Limb (tissue), 2 donors: ENCODE measurements around the gene WDR37.
"Not testable (repeated sequence)": the region's sequence is repeated elsewhere in the genome, so short reads cannot be mapped to it uniquely, and the experiment has no call there.

Experiments
- DNase-seq, 2 donors: peaks; one replicate each; pipeline ENCODE4 v3.0.0-alpha.2; 2016; ENCODE audit errors: extremely low spot score in 2 of 2

WDR37 gene

GRCh38 chr10:1104971-1105370, 48.8 kb downstream of the WDR37 start:
- no peak for DNase-seq

GRCh38 chr10:1107004-1107403, 50.8 kb downstream of the WDR37 start:
- no peak for DNase-seq

GRCh38 chr10:1107679-1108078, 51.5 kb downstream of the WDR37 start:
- no peak for DNase-seq

- peak; percentile 72 to 78 for DNase-seq
These were observed 53.8 kb downstream of the WDR37 start for GRCh38 chr10:1109795-1110673.

GRCh38 chr10:1110674-1111119, 54.5 kb downstream of the WDR37 start:
- no peak for DNase-seq

DNA sequence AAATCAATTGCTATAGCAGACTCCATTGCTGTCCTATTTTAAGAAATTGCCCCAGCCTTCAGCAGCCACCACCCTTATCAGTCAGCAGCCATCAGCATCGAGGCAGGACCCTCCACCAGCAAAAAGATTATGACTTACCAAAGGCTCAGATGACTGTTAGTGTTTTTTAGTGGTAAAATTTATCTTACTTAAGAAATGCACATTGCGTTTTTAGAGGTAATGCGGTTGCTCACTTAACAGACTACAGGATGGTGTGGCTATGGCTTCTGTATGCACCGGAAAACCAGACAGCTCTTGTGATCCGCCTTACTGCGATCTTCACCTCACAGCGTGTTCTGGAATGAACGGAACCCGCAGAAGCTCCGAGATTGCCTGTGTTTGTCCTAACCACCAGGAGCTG, 58.1 kb downstream of the WDR37 start:
- no peak for DNase-seq

- no peak for DNase-seq
These were observed 58.8 kb downstream of the WDR37 start for GRCh38 chr10:1114719-1115606.

DNA sequence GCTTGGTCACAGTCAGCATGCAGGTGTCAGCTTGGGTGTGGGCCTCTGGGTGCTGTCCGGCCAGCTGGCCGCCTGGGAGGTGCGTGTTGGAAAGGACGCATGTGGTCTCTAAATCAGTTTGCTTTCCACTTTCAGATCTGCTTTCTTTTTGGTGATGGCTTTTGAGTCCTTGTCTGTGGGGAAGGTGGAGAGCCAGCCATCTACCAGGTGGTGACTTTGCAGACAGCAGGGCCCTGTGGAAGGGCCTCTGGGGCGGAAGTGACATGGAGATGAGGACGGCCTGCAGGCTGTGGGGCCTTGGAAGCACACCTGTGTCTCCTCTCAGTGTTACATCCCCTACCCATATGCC, 59.4 kb downstream of the WDR37 start:
- DNase-seq = no peak

DNA sequence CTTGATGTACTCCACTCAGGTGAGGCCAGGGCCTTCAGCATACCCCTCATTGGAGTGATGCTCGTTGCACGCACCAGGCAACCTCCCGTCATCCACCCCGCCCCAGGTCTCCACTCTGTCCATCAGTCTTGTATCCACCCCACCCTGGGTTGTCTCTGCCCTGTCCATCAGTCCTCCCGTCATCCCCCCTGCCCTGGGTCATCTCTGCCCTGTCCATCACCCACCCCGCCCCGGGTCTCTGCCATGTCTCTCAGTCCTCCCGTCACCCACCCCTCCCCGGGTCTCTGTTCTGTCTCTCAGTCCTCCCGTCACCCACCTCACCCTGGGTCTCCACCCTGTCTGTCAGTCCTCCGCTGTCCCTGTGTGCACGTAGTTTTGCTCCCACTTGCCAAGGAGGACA, 59.9 kb downstream of the WDR37 start:
- no peak for DNase-seq

DNA sequence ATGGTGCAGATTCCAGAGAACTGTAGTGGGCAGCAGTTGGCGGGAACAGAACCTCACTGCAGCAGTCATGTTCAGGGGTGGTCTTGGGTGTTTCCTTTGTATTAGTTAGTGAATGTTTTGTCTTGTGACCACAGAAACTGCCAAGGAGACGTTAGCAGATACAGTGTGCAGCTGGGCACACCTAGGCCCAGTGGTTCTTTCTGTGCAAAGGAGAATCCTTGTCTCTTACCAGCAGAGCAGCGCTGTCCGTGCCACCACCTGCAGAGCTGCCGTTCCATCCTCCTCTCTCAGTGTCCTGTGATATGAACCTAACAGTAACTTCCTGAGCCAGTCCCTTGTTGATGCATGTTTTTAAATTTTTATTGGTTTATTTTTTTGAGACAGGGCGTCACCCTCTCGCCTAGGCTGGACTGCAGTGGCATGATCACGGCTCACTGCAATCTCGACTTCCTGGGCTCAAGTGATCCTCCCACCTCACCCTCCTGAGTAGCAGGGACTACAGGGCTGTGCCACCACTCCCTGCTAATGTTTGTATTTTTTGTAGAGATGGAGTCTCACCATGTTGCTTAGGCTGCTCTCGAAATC, 60.6 kb downstream of the WDR37 start:
- DNase-seq = no peak

GRCh38 chr10:1117651-1118050, 61.5 kb downstream of the WDR37 start:
- no peak for DNase-seq

DNA sequence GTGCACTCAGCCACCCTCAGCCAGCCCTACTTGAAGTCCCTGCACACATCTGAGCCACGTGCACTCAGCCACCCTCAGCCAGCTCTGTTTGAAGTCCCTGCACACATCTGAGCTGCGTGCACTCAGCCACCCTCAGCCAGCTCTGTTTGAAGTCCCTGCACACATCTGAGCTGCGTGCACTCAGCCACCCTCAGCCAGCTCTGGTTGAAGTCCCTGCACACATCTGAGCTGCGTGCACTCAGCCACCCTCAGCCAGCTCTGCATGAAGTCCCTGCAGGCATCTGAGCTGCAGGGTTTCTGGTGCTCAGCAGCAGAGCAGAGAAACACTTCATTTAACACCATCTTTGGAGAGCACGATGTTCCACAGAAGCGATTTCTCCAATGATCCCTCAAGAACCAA, 62.1 kb downstream of the WDR37 start:
- DNase-seq = not testable (repeated sequence)

DNA sequence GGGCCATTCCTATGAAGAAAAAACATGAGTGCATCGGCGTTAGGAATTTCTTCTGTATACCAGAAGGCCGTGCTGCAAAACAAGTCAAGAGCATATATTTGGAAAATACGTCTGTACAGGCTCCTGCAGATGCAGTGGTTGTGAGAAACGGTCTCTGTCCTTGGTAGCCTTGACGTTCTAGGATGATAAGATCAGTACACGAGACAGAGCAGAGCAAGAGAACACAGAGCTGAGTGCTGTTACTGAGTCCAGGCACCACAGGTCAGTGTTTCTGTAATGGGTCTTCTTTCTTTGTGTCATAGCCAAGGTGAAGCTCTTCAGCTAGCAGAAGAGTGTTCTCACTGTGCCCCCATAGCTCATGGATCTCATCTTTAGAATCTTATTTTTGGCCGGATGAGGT, 62.8 kb downstream of the WDR37 start:
- no peak for DNase-seq

GRCh38 chr10:1119501-1119900, 63.3 kb downstream of the WDR37 start:
- DNase-seq = no peak

- DNase-seq = no peak
These were observed 64.1 kb downstream of the WDR37 start for GRCh38 chr10:1120306-1120705.

DNA sequence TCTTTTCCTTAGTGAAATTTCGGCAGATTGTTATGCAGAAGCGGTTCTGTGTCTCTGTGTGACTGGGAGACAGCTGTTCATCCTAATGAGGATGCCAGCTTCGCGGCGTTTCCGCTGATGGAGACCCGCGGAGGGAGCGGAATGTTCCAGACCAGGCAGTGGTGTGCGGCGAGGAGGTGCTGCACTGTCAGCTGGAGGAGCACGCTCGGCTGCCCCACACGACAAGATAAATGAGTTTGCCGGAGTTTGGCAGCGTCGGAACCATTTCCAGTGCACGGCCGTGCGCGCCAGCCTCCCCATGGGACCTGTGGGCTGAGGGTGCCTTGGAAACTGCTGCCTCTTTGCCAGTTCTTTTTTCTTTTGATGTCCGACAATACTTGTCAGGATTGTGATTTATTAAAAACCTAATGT, 64.6 kb downstream of the WDR37 start:
- DNase-seq = peak in 1 of 2 donors; percentile 63

DNA sequence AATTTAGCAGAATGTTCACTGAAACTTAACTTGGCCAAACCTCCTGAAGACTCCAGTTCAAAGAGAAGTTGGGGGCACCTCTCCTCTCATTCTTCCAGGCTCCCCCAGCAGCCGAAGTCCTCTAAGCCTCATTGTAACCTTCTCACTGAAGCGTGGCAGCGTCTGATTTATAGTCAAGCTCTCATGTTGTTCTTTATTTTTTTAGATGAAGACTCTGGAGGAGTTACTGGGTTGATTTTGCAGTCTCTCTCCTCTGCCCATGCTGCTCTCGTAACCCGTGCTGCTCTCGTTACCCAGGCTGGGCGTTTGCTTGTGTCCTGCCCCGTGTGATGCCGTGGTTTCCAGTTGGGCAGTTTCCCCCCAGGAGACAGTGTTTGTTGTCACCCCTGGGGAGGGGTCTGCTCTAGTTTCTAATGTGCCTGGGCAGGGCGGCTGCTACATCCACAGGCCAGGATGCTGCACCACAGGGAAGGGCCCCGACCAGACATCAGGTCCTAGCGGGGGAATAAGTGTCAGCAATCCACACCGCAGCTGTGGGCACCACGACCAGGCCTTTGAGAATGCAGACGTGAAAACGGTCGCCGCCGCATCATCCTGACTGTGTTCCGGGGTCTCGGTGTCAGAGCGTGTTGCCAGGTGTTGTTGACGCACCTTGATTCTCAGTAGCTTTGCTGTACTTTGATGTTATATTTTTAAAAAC, 65.2 kb downstream of the WDR37 start:
- no peak for DNase-seq

GRCh38 chr10:1122349-1122748, 66.2 kb downstream of the WDR37 start:
- no peak for DNase-seq

DNA sequence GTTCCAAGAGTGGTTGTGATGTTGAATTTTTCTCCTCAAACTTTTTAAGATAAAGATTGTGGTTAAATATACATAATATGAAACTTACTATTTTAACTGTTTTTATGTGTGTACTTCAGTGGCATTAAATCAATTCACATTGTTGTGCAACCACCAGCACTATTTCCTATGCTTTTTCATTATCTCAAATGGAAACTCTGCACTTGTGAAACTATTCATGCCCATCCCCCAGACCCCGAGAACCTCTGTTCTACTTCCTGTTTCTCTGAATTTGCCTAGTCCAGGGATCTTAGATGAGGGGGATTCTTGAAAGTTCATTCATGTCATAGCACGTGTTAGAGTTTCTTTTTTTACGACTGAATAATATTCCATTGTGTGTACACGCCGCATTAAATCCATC, 67.0 kb downstream of the WDR37 start:
- no peak for DNase-seq

DNA sequence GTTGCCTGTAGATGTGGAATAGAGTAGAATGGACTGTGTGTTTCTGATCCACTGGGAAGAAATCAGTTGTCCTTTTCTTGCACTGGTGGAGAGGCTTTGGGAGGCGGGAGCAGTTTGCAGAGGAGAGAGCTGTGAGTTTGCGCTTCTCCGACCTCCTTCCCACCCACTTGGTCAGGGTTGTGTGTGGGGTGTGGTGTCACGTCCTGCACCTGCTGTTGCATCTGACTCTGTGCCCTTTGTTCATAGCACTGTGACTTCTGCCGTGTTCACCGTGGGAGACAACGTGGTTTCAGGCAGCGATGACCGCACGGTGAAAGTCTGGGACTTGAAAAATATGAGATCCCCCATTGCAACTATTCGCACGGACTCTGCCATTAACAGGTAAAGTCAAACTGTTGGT, 67.8 kb downstream of the WDR37 start:
- no peak for DNase-seq

DNA sequence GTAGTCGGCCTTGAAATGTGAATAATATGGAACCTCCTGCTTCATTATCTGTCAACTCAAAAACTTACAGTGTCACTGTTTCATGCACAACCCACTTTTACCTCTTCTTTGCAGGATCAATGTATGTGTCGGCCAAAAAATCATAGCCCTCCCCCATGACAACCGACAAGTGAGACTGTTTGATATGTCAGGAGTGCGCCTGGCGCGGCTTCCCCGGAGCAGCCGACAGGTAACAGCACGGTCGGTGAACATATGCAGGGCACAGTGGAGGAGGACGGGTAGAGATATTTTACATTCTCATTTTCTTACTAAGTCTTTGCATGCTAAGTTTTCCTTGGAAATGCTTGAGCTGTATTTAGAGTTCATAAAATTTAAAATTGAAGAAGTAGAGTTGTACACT, 68.6 kb downstream of the WDR37 start:
- no peak for DNase-seq

DNA sequence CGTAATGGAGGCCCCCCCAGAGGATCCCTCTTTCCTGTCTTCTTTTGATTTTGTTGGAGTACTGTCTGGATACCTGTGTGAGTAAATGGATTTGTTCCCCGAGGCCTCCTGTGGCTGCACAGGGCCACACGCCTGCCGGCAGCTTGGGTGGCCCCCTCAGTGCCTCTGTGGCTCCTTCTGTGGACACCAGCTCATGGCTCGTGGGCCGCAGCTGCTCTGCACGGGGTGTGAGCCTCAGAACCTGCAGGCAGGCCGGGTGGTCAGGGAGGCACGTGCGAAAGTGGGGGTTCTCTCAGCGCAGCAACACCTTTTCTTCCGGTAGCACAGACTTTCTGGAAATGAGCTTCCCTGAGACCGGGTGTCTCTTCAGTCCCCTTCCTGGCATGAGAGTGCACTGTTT, 70.3 kb downstream of the WDR37 start:
- no peak for DNase-seq
